Prostate gland (tissue), 2 donors: ENCODE data around the gene TLR4. TPM values are rescaled to one million over a fixed set of nuclear protein-coding genes. Genes with fewer than 3 reads are reported as not detected.

Experiments
- DNase-seq: peaks from one replicate; pipeline ENCODE4 v3.0.0-alpha.2; 2019; ENCODE audit warnings: low spot score
- H3K27ac ChIP-seq, 2 donors: fragments of 200-600 bp; sonication (generic); 2 replicates each; pipeline ENCODE4 v1.5.1; 2017 to 2019
- H3K27me3 ChIP-seq: fragments of 200-600 bp; sonication (generic); replicated peaks from 2 replicates; pipeline ENCODE4 v1.5.1; 2019; ENCODE audit not compliant: insufficient read depth
- H3K36me3 ChIP-seq, 2 donors: fragments of 200-600 bp; sonication (generic); 1 replicate in 1 of 2; 2 replicates in 1 of 2; pipeline versions ENCODE4 v1.5.1 to v1.8.1; 2017 to 2019
- H3K4me1 ChIP-seq: fragments of 200-600 bp; sonication (generic); replicated peaks from 2 replicates; pipeline ENCODE4 v1.5.1; 2019
- H3K4me3 ChIP-seq, 2 donors: fragments of 200-600 bp; sonication (generic); 2 replicates each; pipeline ENCODE4 v1.5.1; 2017 to 2019
- H3K9me3 ChIP-seq: fragments of 200-600 bp; sonication (generic); 2 replicates; pipeline ENCODE4 v1.5.1; 2017
- CTCF ChIP-seq, 4 experiments: fragments of 200-600 bp in 2 of 4; fragments of 450-650 bp in 2 of 4; sonication (generic) in 2 of 4; IDR thresholded peaks; 1 replicate in 3 of 4; 2 replicates in 1 of 4; pipeline ENCODE4 v1.5.1; 2016 to 2019; ENCODE audit warnings: antibody characterized with exemption in 4 of 4, mild to moderate bottlenecking in 2 of 4, moderate library complexity in 2 of 4
- POLR2A ChIP-seq: fragments of 450-650 bp; IDR thresholded peaks from one replicate; pipeline ENCODE4 v1.6.1; 2016; ENCODE audit warnings: antibody characterized with exemption, mild to moderate bottlenecking
- POLR2AphosphoS5 ChIP-seq: sonication (generic); formaldehyde crosslinking; IDR thresholded peaks from one replicate; pipeline ENCODE4 v1.6.1; 2017; ENCODE audit warnings: antibody characterized with exemption
- WGBS: methylation state at CpG from one replicate; pipeline ENCODE4 v1.1.5; 2018; 5-methylcytosine and 5-hydroxymethylcytosine counted together
- intact Hi-C: fragments of 100-400 bp; cut with DNase I; formaldehyde crosslinking; loops from one replicate; pipeline ENCODE4 v1.14.2; 2022
- total RNA-seq, 2 donors: library from RNA; depleted of rRNA; stranded (reverse); fragments of >200 nt; gene quantifications; one replicate each; pipeline ENCODE4 v1.1.0, GENCODE V29; 2016

Gene TLR4
- total RNA-seq, 2 donors from 2014 or later = 4.7 to 9.7 TPM

- 71% methylated on average over 1 of the region's 1 CpG for whole genome bisulfite sequencing
- Histone ChIP-seq H3K27ac (no peak overlapping the region), H3K27me3 (no peaks in the 10 kb centered on the region), H3K9me3 (no peaks in the 10 kb centered on the region), H3K4me1 (no peaks in the 10 kb centered on the region), H3K4me3 (no peak overlapping the region), H3K36me3 (no peaks in the 10 kb centered on the region)
- intact Hi-C loops = no loop called here
- no peak for DNase-seq
- TF ChIP-seq POLR2AphosphoS5 (no peak), POLR2A (no peak), CTCF (IDR thresholded peaks at IDR 0.05) (no peak)
Observed at GRCh38 chr9:117707561-117707960, 3.4 kb downstream of the TLR4 start.

GRCh38 chr9:117709936-117710335, 5.7 kb downstream of the TLR4 start:
- Histone ChIP-seq H3K4me1 (no peaks in the 10 kb centered on the region), H3K36me3 (no peaks in the 10 kb centered on the region), H3K4me3 (no peak overlapping the region), H3K27me3 (no peaks in the 10 kb centered on the region), H3K27ac (no peak overlapping the region), H3K9me3 (no peaks in the 10 kb centered on the region)
- TF ChIP-seq CTCF (IDR thresholded peaks at IDR 0.05) (no peak), POLR2AphosphoS5 (no peak), POLR2A (no peak)
- intact Hi-C loops = no loop called here
- 100% methylated on average over 2 of the region's 2 CpGs for WGBS
- DNase-seq = no peak

- Histone ChIP-seq H3K4me3 (no peak overlapping the region), H3K9me3 (no peaks in the 10 kb centered on the region), H3K36me3 (no peaks in the 10 kb centered on the region), H3K4me1 (no peaks in the 10 kb centered on the region), H3K27ac (no peak overlapping the region), H3K27me3 (no peaks in the 10 kb centered on the region)
- 76% methylated on average over 6 of the region's 6 CpGs for WGBS
- intact Hi-C loops = no loop called here
- peak in 1 of 4 experiments; percentile 8 for TF ChIP-seq CTCF (IDR thresholded peaks at IDR 0.05)
- TF ChIP-seq POLR2AphosphoS5 = no peak
- no peak for DNase-seq
Observed at GRCh38 chr9:117714282-117714681, 10.1 kb downstream of the TLR4 start.

- Histone ChIP-seq H3K27ac (no peak overlapping the region), H3K27me3 (no peaks in the 10 kb centered on the region), H3K4me3 (no peak overlapping the region), H3K4me1 (no peaks in the 10 kb centered on the region), H3K36me3 (no peaks in the 10 kb centered on the region), H3K9me3 (no peaks in the 10 kb centered on the region)
- no peak for DNase-seq
- TF ChIP-seq CTCF (IDR thresholded peaks at IDR 0.05) (no peak), POLR2AphosphoS5 (no peak), POLR2A (no peak)
- intact Hi-C loops = no loop called here
- 75% methylated on average over 5 of the region's 5 CpGs for WGBS
Observed at GRCh38 chr9:117715411-117715989, 11.3 kb downstream of the TLR4 start.

- no peak for DNase-seq
- intact Hi-C loops = no loop called here
Observed at GRCh38 chr9:117718085-117718484, 13.9 kb downstream of the TLR4 start.

More at GRCh38 chr9:117718085-117718484, 13.9 kb downstream of the TLR4 start:
- TF ChIP-seq CTCF (IDR thresholded peaks at IDR 0.05) (no peak), POLR2AphosphoS5 (no peak), POLR2A (no peak)
- Histone ChIP-seq H3K27me3 (no peaks in the 10 kb centered on the region), H3K36me3 (no peaks in the 10 kb centered on the region), H3K27ac (no peak overlapping the region), H3K4me1 (no peaks in the 10 kb centered on the region), H3K4me3 (no peak overlapping the region), H3K9me3 (no peaks in the 10 kb centered on the region)
